Panc1 (cell line): ENCODE data around the gene TMX4. TPM values are rescaled to one million over a fixed set of nuclear protein-coding genes. Genes with fewer than 3 reads are reported as not detected.

Experiments used
- ATAC-seq: fragments of 200-7000 bp; cut with Tn5 transposase; 2 replicates; pipeline ENCODE4 v1.9.1; 2020; ENCODE audit warnings: mild to moderate bottlenecking, moderate library complexity
- BruUV-seq: library from RNA; stranded (reverse); fragments of 400-500 nt; replicated peaks from 2 replicates; lab custom pipeline; 2021; lab: Mats Ljungman, UMichigan
- CTCF ChIA-PET: fragments of 300-600 bp; sonication (Branson Sonifier 250); formaldehyde crosslinking; loops from one replicate; lab custom pipeline; 2022; ENCODE audit warnings: antibody characterized with exemption; lab: Charles Lee
- POLR2A ChIA-PET: fragments of 300-600 bp; sonication (Branson Sonifier 250); formaldehyde crosslinking; loops from one replicate; lab custom pipeline; 2022; ENCODE audit warnings: antibody characterized with exemption; lab: Charles Lee
- DNase-seq: peaks from one replicate; pipeline ENCODE4 v3.0.0-alpha.2; 2010; ENCODE audit warnings: low read depth, low spot score
- H3K27ac ChIP-seq: 2 replicates; pipeline ENCODE4 v1.5.1; 2011; ENCODE audit warnings: mild to moderate bottlenecking, low read length, inconsistent platforms
- H3K27me3 ChIP-seq: fragments of 200-500 bp; sonication (Bioruptor generic); 2 replicates; pipeline ENCODE4 v1.6.0; 2014; ENCODE audit warnings: low read length, inconsistent platforms; ENCODE audit not compliant: control insufficient read depth, insufficient read depth
- H3K36me3 ChIP-seq: fragments of 200-500 bp; sonication (Bioruptor generic); 2 replicates; pipeline ENCODE4 v1.5.1; 2014; ENCODE audit warnings: inconsistent platforms, mild to moderate bottlenecking, low read length, moderate library complexity; ENCODE audit not compliant: control insufficient read depth, insufficient read depth
- H3K4me1 ChIP-seq: 2 replicates; pipeline ENCODE4 v1.5.1; 2011; ENCODE audit warnings: inconsistent platforms, mild to moderate bottlenecking, low read length, moderate library complexity; ENCODE audit not compliant: control insufficient read depth, insufficient read depth
- H3K4me3 ChIP-seq, 2 experiments: 2 replicates each; pipeline ENCODE4 v1.5.1; 2011 to 2012; ENCODE audit warnings: low read depth in 2 of 2, low read length in 2 of 2, mild to moderate bottlenecking in 2 of 2, inconsistent platforms in 1 of 2, moderate library complexity in 1 of 2
- H3K9me3 ChIP-seq: fragments of 200-500 bp; sonication (Bioruptor generic); 2 replicates; pipeline ENCODE4 v1.5.1; 2014; ENCODE audit warnings: low read depth, mild to moderate bottlenecking, inconsistent platforms, low read length, moderate library complexity; ENCODE audit not compliant: control insufficient read depth, insufficient read depth
- CTCF ChIP-seq: fragments of 450-650 bp; IDR thresholded peaks from 2 replicates; pipeline ENCODE4 v1.5.1; 2017; ENCODE audit warnings: mild to moderate bottlenecking
- POLR2AphosphoS5 ChIP-seq: IDR thresholded peaks from 2 replicates; pipeline ENCODE4 v1.6.1; 2012; ENCODE audit warnings: mild to moderate bottlenecking, low read depth, low read length, moderate library complexity
- REST ChIP-seq, 2 experiments: IDR thresholded peaks; 2 replicates each; pipeline ENCODE4 v1.6.1; 2011 to 2012; ENCODE audit warnings: low read depth in 2 of 2, control low read depth in 1 of 2, low read length in 1 of 2, mild to moderate bottlenecking in 1 of 2, moderate library complexity in 1 of 2; ENCODE audit not compliant: insufficient read depth in 1 of 2
- SIN3A ChIP-seq: IDR thresholded peaks from 2 replicates; pipeline ENCODE4 v1.6.1; 2012; ENCODE audit warnings: low read depth, mild to moderate bottlenecking, low read length, moderate library complexity, borderline replicate concordance; ENCODE audit not compliant: insufficient read depth
- TCF7L2 ChIP-seq: IDR thresholded peaks from 2 replicates; pipeline ENCODE4 v1.6.1; 2011; ENCODE audit warnings: mild to moderate bottlenecking, low read depth, low read length, inconsistent platforms
- in situ Hi-C: cut with HindIII; loops from 2 replicates; pipeline ENCODE4 v1.10.0; 2016; ENCODE audit warnings: low sequenced_read_pairs, low pct_unique_long_range_greater_than_20kb
- intact Hi-C: fragments of 100-400 bp; cut with micrococcal nuclease; formaldehyde crosslinking; loops from one replicate; pipeline ENCODE4 v1.10.0; 2022; ENCODE audit not compliant: unreplicated experiment
- total RNA-seq: library from RNA; stranded (reverse); gene quantifications from one replicate; pipeline ENCODE4 v1.2.1, GENCODE V29; 2021; ENCODE audit not compliant: unreplicated experiment

Gene TMX4
- total RNA-seq, 1 experiment from 2014 or later = 34.6 TPM

GRCh38 chr20:8050157-8050837 lies 30.7 kb upstream of the TMX4 start:
- in situ Hi-C loops = no loop called here
- POLR2A ChIA-PET = interaction anchor here (0.6 kb wide), 1 partner anchor 264 kb away, joined by 3 read pairs; no protein-coding TSS in a partner anchor
- CTCF ChIA-PET = no interaction called here

DNA sequence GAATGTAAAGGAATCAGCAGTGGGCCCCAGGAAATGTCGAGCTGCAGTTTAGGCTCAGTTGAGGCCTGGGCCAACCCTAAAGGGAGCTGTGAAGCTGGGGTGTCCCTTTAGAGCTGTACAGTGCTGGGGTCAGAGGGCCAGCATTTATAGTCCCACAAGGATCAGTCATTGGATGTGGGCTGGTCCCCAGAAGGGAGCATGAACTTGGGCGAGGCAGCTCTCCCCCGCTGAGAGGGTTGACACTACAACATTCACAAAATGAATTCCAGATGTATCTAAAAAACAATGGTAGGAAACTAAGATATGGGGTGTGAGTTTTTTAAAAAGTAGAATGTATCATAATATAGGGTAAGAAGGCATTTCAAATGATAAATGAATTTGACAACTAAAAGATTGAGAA lies 29.7 kb upstream of the TMX4 start:
- H3K27me3 ChIP-seq = no peaks in the 10 kb centered on the region

More at GRCh38 chr20:8050157-8050837, 30.7 kb upstream of the TMX4 start:
- Histone ChIP-seq H3K4me3 (no peak overlapping the region), H3K27me3 (no peaks in the 10 kb centered on the region), H3K36me3 (no peaks in the 10 kb centered on the region), H3K27ac (no peak overlapping the region), H3K4me1 (no peaks in the 10 kb centered on the region), H3K9me3 (no peaks in the 10 kb centered on the region)
- BruUV-seq = no TSS peak
- TF ChIP-seq SIN3A (no peak), POLR2AphosphoS5 (no peak), REST (IDR thresholded peaks at IDR 0.05; ENCODE audit: insufficient read depth in 1 of 2, low read depth in 2 of 2, low read length in 1 of 2) (no peak), CTCF (no peak), TCF7L2 (no peak)
- DNase-seq (no peak), ATAC-seq (no peak)
- intact Hi-C loops = no loop called here

More for the DNA sequence above, 29.7 kb upstream of the TMX4 start:
- H3K27ac ChIP-seq = no peak overlapping the region
- H3K9me3 ChIP-seq = no peaks in the 10 kb centered on the region
- CTCF ChIA-PET = no interaction called here
- no TSS peak for BruUV-seq
- ATAC-seq (no peak), DNase-seq (no peak)
- intact Hi-C loops = no loop called here
- POLR2A ChIA-PET = no interaction called here
- H3K4me1 ChIP-seq = no peaks in the 10 kb centered on the region
- TF ChIP-seq CTCF (no peak), TCF7L2 (no peak), POLR2AphosphoS5 (no peak), REST (IDR thresholded peaks at IDR 0.05; ENCODE audit: insufficient read depth in 1 of 2, low read depth in 2 of 2, low read length in 1 of 2) (no peak), SIN3A (no peak)
- in situ Hi-C loops = no loop called here
- H3K36me3 ChIP-seq = no peaks in the 10 kb centered on the region
- no peak overlapping the region for H3K4me3 ChIP-seq
